ENCODE measurements around the gene RNF157. TPM values are rescaled to one million over a fixed set of nuclear protein-coding genes. Genes with fewer than 3 reads are reported as not detected.

The RNF157 gene
- total RNA-seq, 2 experiments from 2014 or later = 25.4 to 28.0 TPM

GRCh38 chr17:76182016-76182764, 58.1 kb downstream of the RNF157 start:
- DNase-seq = peak; percentile 98
- ChIA-PET POLR2A (interaction anchor here (0.8 to 15.5 kb wide), 8 partner anchors 10 to 97 kb away, joined by 3 to 298 read pairs (median 4); partner anchors contain the start of gene UBALD2), CTCF (interaction anchor here (0.6 to 9.3 kb wide), 38 partner anchors 9 to 305 kb away, joined by 3 to 114 read pairs (median 4); partner anchors contain the start of genes EXOC7 and FOXJ1)
- intact Hi-C loops (cut with micrococcal nuclease) = loop anchor here (1.0 to 5.0 kb wide), 3 partner anchors 17 to 335 kb away; no protein-coding TSS in a partner anchor
- peaks cover 1% of the 10 kb centered on the region for H3K36me3 Mint-ChIP-seq
- no peaks in the 10 kb centered on the region for H3K27me3 Mint-ChIP-seq
- peak overlapping the region; percentile 62 for H3K4me3 Mint-ChIP-seq
- peak overlapping the region; percentile 87 for H3K27ac Mint-ChIP-seq
- H3K9me3 Mint-ChIP-seq = no peaks in the 10 kb centered on the region
- H3K4me1 Mint-ChIP-seq (ENCODE audit: low read depth) = peaks cover 56% of the 10 kb centered on the region

- intact Hi-C loops (cut with micrococcal nuclease) = loop anchor here (1.0 to 5.0 kb wide), 4 partner anchors 13 to 338 kb away; no protein-coding TSS in a partner anchor
Observed at GRCh38 chr17:76179496-76180467, 60.5 kb downstream of the RNF157 start.

GRCh38 chr17:76178124-76178523, 62.2 kb downstream of the RNF157 start:
- ChIA-PET CTCF (interaction anchor here (0.8 to 9.3 kb wide), 6 partner anchors 13 to 164 kb away, joined by 3 to 114 read pairs (median 37); no protein-coding TSS in a partner anchor), POLR2A (interaction anchor here (0.6 to 3.9 kb wide), 2 partner anchors 13 to 279 kb away, joined by 4 to 31 read pairs; no protein-coding TSS in a partner anchor)
- intact Hi-C loops (cut with micrococcal nuclease) = loop anchor here (2.0 kb wide), 1 partner anchor 15 kb away; no protein-coding TSS in a partner anchor
- H3K27me3 Mint-ChIP-seq = no peaks in the 10 kb centered on the region
- H3K9me3 Mint-ChIP-seq = no peaks in the 10 kb centered on the region
- DNase-seq = no peak
- H3K36me3 Mint-ChIP-seq = no peaks in the 10 kb centered on the region
- H3K27ac Mint-ChIP-seq = peak overlapping the region; percentile 87
- peaks cover 38% of the 10 kb centered on the region for H3K4me1 Mint-ChIP-seq (ENCODE audit: low read depth)
- no peak overlapping the region for H3K4me3 Mint-ChIP-seq

More at GRCh38 chr17:76179496-76180467, 60.5 kb downstream of the RNF157 start:
- POLR2A ChIA-PET = interaction anchor here (0.5 to 15.5 kb wide), 15 partner anchors 9 to 828 kb away, joined by 3 to 298 read pairs (median 3); partner anchors contain the start of gene UBALD2
- Mint-ChIP-seq H3K4me1 (ENCODE audit: low read depth) (peaks cover 42% of the 10 kb centered on the region), H3K27ac (peak overlapping the region; percentile 87), H3K36me3 (no peaks in the 10 kb centered on the region), H3K27me3 (no peaks in the 10 kb centered on the region), H3K9me3 (no peaks in the 10 kb centered on the region), H3K4me3 (peak overlapping the region; percentile 62)
- DNase-seq = peak; percentile 62
- CTCF ChIA-PET = interaction anchor here (0.7 to 9.3 kb wide), 32 partner anchors 11 to 218 kb away, joined by 3 to 114 read pairs (median 5); partner anchors contain the start of genes EXOC7, FOXJ1 and UBALD2

DNA sequence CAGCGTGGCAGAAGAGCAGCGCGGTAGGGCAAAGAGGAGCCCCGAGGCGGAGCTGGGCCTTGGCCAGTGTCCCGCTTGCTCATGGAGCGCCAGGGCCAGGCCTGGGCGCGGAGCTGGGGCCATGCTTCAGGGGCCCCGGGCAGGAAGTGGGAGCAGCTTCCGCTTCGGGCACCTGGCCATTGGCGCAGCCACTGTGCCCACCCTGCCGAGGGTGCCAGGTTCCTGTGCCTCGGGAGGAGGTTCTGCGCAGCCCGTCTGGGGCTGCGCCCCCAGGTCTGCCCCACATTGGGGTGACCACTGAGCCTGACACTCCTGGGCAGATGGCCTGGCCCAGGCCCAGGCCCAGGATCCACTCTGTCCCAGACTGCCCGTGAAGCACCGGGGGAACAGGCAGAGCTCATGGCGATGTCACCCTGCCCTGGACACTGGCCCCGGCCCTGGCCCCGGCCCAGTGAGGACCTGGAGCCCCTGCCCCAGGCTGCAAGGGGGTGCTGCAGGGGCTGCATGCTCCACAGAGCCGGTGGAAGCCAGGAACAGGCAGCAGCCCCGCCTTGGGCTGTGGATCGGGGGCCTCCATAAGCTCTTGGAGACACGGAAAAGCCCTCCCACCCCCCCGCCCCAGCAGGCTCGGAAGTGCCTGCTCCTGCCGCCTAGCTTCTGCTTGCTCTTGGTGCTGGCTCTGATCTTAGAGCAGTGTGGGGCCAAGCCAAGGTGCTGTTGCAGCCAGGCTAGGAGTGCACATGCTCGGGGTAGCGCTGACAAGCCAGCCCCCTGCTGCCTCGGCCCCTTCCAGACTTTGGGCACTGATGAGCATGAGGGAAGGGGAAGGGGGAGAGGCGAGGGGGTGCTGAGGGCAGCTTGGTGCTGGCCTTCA, 63.4 kb downstream of the RNF157 start:
- H3K27me3 Mint-ChIP-seq = no peaks in the 10 kb centered on the region
- ChIA-PET CTCF (interaction anchor here (0.6 to 9.3 kb wide), 3 partner anchors 103 to 1311 kb away, joined by 3 to 114 read pairs (median 4); no protein-coding TSS in a partner anchor), POLR2A (interaction anchor here (0.6 kb wide), 2 partner anchors 39 to 204 kb away, joined by 3 read pairs; no protein-coding TSS in a partner anchor)
- H3K4me1 Mint-ChIP-seq (ENCODE audit: low read depth) = peaks cover 32% of the 10 kb centered on the region
- peak overlapping the region; percentile 21 for H3K27ac Mint-ChIP-seq
- H3K36me3 Mint-ChIP-seq = peaks cover 2% of the 10 kb centered on the region
- no peak for DNase-seq
- no peaks in the 10 kb centered on the region for H3K9me3 Mint-ChIP-seq
- no peak overlapping the region for H3K4me3 Mint-ChIP-seq
- intact Hi-C loops (cut with micrococcal nuclease) = no loop called here

- H3K36me3 Mint-ChIP-seq = peaks cover 2% of the 10 kb centered on the region
Observed at GRCh38 chr17:76174037-76174436, 66.3 kb downstream of the RNF157 start.

GRCh38 chr17:76173474-76173873, 66.8 kb downstream of the RNF157 start:
- H3K4me1 Mint-ChIP-seq (ENCODE audit: low read depth) = peaks cover 2% of the 10 kb centered on the region
- no peak for DNase-seq
- no peaks in the 10 kb centered on the region for H3K27me3 Mint-ChIP-seq
- H3K27ac Mint-ChIP-seq = no peak overlapping the region
- peaks cover 2% of the 10 kb centered on the region for H3K36me3 Mint-ChIP-seq
- ChIA-PET CTCF (interaction anchor here (1.4 kb wide), 2 partner anchors 8 to 106 kb away, joined by 4 to 9 read pairs; no protein-coding TSS in a partner anchor), POLR2A (no interaction called here)
- intact Hi-C loops (cut with micrococcal nuclease) = no loop called here
- H3K4me3 Mint-ChIP-seq = no peak overlapping the region
- H3K9me3 Mint-ChIP-seq = no peaks in the 10 kb centered on the region

More at GRCh38 chr17:76174037-76174436, 66.3 kb downstream of the RNF157 start:
- peaks cover 8% of the 10 kb centered on the region for H3K4me1 Mint-ChIP-seq (ENCODE audit: low read depth)
- no peaks in the 10 kb centered on the region for H3K9me3 Mint-ChIP-seq
- no peak overlapping the region for H3K4me3 Mint-ChIP-seq
- no peaks in the 10 kb centered on the region for H3K27me3 Mint-ChIP-seq
- CTCF ChIA-PET = interaction anchor here (0.7 to 1.4 kb wide), 3 partner anchors 8 to 129 kb away, joined by 3 to 9 read pairs (median 4); no protein-coding TSS in a partner anchor
- no peak for DNase-seq
- POLR2A ChIA-PET = no interaction called here
- H3K27ac Mint-ChIP-seq = no peak overlapping the region
- intact Hi-C loops (cut with micrococcal nuclease) = no loop called here

DNA sequence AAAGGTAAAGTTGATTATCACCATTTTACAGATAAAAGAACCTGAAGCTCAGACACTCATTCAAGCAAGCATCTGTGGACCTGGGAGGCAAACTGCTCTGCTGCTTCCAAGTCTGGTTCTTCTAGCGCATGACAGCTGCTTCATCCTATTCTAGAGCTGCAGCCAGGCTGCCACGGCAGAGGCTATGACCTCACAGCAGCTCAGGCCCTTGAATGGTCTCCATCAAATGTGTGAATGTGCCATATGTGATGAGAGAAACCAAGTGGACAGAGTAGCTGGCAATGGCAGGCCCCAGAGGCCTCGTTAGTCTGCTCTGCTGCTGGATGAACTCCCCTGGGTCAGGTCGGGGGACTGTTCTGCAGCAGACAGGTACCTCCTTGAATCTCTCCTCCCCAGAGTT, 68.6 kb downstream of the RNF157 start:
- ChIA-PET POLR2A (no interaction called here), CTCF (interaction anchor here (1.0 to 2.0 kb wide), 2 partner anchors 10 to 108 kb away, joined by 4 to 8 read pairs; no protein-coding TSS in a partner anchor)
- Mint-ChIP-seq H3K27ac (no peak overlapping the region), H3K27me3 (no peaks in the 10 kb centered on the region), H3K36me3 (peaks cover 2% of the 10 kb centered on the region), H3K4me3 (no peak overlapping the region), H3K9me3 (no peaks in the 10 kb centered on the region), H3K4me1 (ENCODE audit: low read depth) (no peaks in the 10 kb centered on the region)
- no peak for DNase-seq
- intact Hi-C loops (cut with micrococcal nuclease) = no loop called here

- H3K36me3 Mint-ChIP-seq = peaks cover 2% of the 10 kb centered on the region
- intact Hi-C loops (cut with micrococcal nuclease) = no loop called here
- no peak overlapping the region for H3K4me3 Mint-ChIP-seq
- no peaks in the 10 kb centered on the region for H3K27me3 Mint-ChIP-seq
- CTCF ChIA-PET = interaction anchor here (1.0 to 2.1 kb wide), 3 partner anchors 12 to 228 kb away, joined by 3 to 10 read pairs (median 4); no protein-coding TSS in a partner anchor
- POLR2A ChIA-PET = interaction anchor here (1.2 kb wide), 1 partner anchor 10 kb away, joined by 3 read pairs; no protein-coding TSS in a partner anchor
- no peak overlapping the region for H3K27ac Mint-ChIP-seq
- H3K4me1 Mint-ChIP-seq (ENCODE audit: low read depth) = peaks cover 8% of the 10 kb centered on the region
- no peak for DNase-seq
- H3K9me3 Mint-ChIP-seq = no peaks in the 10 kb centered on the region
Observed at GRCh38 chr17:76170114-76170513, 70.2 kb downstream of the RNF157 start.

DNA sequence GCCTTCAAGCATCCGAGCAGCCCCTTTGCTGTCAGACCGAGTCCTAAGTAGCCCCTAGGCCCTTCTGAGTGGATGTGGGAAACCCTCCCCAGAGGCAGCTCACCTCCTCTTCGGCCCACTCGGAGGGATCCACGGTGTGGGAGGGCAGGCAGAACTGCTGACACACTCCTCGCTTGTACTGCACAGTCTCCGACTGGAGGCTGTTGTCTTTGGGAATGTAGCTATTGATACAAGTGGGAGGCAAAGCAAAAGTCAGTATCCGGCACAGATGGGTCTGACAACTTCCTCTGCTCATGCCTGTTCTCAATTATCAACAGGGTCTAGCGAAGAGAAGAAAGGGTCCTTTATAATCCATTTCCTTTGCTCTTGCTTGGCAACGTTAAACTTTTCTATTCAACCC, 73.4 kb downstream of the RNF157 start:
- no peak overlapping the region for H3K27ac Mint-ChIP-seq
- H3K36me3 Mint-ChIP-seq = peaks cover 5% of the 10 kb centered on the region
- no peaks in the 10 kb centered on the region for H3K9me3 Mint-ChIP-seq
- ChIA-PET CTCF (interaction anchor here (0.7 to 1.6 kb wide), 6 partner anchors 13 to 231 kb away, joined by 3 to 8 read pairs (median 3); no protein-coding TSS in a partner anchor), POLR2A (interaction anchor here (1.2 kb wide), 1 partner anchor 12 kb away, joined by 6 read pairs; no protein-coding TSS in a partner anchor)
- DNase-seq = no peak
- intact Hi-C loops (cut with micrococcal nuclease) = no loop called here
- no peaks in the 10 kb centered on the region for H3K27me3 Mint-ChIP-seq
- peaks cover 8% of the 10 kb centered on the region for H3K4me1 Mint-ChIP-seq (ENCODE audit: low read depth)
- no peak overlapping the region for H3K4me3 Mint-ChIP-seq

GRCh38 chr17:76166168-76166567, 74.1 kb downstream of the RNF157 start:
- Mint-ChIP-seq H3K4me1 (ENCODE audit: low read depth) (peaks cover 8% of the 10 kb centered on the region), H3K36me3 (peaks cover 9% of the 10 kb centered on the region), H3K27ac (peak overlapping the region; percentile 11), H3K9me3 (no peaks in the 10 kb centered on the region), H3K27me3 (no peaks in the 10 kb centered on the region), H3K4me3 (no peak overlapping the region)
- POLR2A ChIA-PET = interaction anchor here (0.6 to 1.2 kb wide), 2 partner anchors 13 to 16 kb away, joined by 3 to 6 read pairs; no protein-coding TSS in a partner anchor
- DNase-seq = peak; percentile 55
- CTCF ChIA-PET = interaction anchor here (0.6 to 1.6 kb wide), 7 partner anchors 14 to 231 kb away, joined by 3 to 8 read pairs (median 3); no protein-coding TSS in a partner anchor
- intact Hi-C loops (cut with micrococcal nuclease) = no loop called here

All from activated CD4-positive, alpha-beta memory T cell treated with anti-CD3 and anti-CD28 coated beads for 36 hours (primary cell).